HG03039 (cell line): Measurements from ENCODE around the gene ZIC2.

Experiments used
- ATAC-seq: cut with Tn5 transposase; IDR thresholded peaks from one replicate; pipeline ENCODE4 v1.9.1; 2021; ENCODE audit warnings: mild to moderate bottlenecking, moderate library complexity; ENCODE audit not compliant: unreplicated experiment

The ZIC2 gene

GRCh38 chr13:99973808-99974185 is 7.8 kb upstream of the ZIC2 start:
- no peak for ATAC-seq

GRCh38 chr13:99974296-99974938 is 7.2 kb upstream of the ZIC2 start:
- no peak for ATAC-seq

- ATAC-seq: no peak
Measured at GRCh38 chr13:99974939-99975561, 6.5 kb upstream of the ZIC2 start.

GRCh38 chr13:99975626-99976025 is 6.0 kb upstream of the ZIC2 start:
- no peak for ATAC-seq

GRCh38 chr13:99976575-99976974 is 5.0 kb upstream of the ZIC2 start:
- ATAC-seq: no peak

GRCh38 chr13:99977334-99977911 is 4.2 kb upstream of the ZIC2 start:
- ATAC-seq: no peak

- ATAC-seq: no peak
Measured at GRCh38 chr13:99977912-99978798, 3.4 kb upstream of the ZIC2 start.

GRCh38 chr13:99978799-99979452 is 2.7 kb upstream of the ZIC2 start:
- ATAC-seq: no peak

- no peak for ATAC-seq
Measured at GRCh38 chr13:99979453-99980200, 2.0 kb upstream of the ZIC2 start.

GRCh38 chr13:99980201-99980823 is 1.3 kb upstream of the ZIC2 start:
- no peak for ATAC-seq

GRCh38 chr13:99980824-99981734 is 505 bp upstream of the ZIC2 start:
- ATAC-seq: no peak

- ATAC-seq: no peak
Measured at GRCh38 chr13:99982036-99982730, 599 bp downstream of the ZIC2 start.

GRCh38 chr13:99982731-99983498 is 1.3 kb downstream of the ZIC2 start:
- no peak for ATAC-seq

GRCh38 chr13:99983499-99984401 is 2.2 kb downstream of the ZIC2 start:
- ATAC-seq: no peak

- no peak for ATAC-seq
Measured at GRCh38 chr13:99984461-99985240, 3.1 kb downstream of the ZIC2 start.
